GM20431 (cell line): ENCODE measurements around the gene GHDC.
"Not testable (repeated sequence)": the region's sequence is repeated elsewhere in the genome, so short reads cannot be mapped to it uniquely, and the experiment has no call there.

ENCODE experiments used
- in situ Hi-C: fragments of 300-500 bp; cut with MseI, MboI; formaldehyde crosslinking; loops from one replicate; pipeline ENCODE4 v1.15.0; 2020; ENCODE audit warnings: low sequenced_read_pairs; ENCODE audit not compliant: unreplicated experiment

The GHDC gene, protein sequence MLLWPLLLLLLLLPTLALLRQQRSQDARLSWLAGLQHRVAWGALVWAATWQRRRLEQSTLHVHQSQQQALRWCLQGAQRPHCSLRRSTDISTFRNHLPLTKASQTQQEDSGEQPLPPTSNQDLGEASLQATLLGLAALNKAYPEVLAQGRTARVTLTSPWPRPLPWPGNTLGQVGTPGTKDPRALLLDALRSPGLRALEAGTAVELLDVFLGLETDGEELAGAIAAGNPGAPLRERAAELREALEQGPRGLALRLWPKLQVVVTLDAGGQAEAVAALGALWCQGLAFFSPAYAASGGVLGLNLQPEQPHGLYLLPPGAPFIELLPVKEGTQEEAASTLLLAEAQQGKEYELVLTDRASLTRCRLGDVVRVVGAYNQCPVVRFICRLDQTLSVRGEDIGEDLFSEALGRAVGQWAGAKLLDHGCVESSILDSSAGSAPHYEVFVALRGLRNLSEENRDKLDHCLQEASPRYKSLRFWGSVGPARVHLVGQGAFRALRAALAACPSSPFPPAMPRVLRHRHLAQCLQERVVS

DNA sequence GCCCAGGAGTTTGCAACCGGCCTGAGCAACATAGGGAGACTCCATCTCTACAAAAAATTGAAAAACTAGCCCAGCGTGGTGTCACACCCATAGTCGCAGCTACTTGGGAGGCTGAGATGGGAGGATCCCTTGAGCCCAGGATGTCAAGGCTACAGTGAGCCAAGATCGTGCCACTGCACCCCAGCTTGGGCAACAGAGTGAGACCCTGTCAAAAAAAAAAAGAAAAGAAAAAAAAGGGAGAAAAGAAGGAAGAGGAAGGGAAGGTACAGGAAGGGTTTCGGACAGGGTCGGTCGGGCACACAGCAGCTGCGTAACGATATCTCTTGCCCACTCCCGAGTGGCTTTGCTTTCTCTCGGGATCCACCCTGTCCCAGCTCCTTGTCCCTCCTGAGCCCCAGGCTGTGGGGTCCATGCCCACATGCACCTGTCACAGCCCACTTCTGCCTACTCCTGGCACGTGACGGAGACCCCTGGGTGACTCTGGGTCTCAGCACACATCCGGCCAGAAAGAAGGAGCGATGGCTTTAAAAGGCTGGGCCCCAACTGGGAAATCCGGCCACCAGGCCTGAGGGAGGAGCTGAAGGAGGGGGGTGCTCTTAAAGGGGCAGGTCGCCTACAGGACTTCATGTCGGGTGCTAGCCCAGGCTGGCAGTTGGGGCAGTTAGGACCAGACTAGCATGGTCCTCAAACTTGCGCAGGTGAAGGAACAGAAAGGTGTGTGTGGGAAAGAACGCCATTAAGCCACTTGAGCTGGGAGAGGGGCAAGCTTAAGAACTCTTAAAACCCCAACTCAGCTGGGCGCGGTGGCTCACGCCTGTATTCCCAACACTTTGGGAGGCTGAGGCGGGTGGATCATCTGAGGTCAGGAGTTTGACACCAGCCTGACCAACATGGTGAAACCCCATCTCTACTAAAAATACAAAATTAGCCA, at the start of gene GHDC:
Gene GHDC, minus strand, starts transcription at position 526 of the 931 bp plus-strand sequence. CDS start 913 bp downstream, outside the sequence.
- in situ Hi-C loops, result no loop called here

DNA sequence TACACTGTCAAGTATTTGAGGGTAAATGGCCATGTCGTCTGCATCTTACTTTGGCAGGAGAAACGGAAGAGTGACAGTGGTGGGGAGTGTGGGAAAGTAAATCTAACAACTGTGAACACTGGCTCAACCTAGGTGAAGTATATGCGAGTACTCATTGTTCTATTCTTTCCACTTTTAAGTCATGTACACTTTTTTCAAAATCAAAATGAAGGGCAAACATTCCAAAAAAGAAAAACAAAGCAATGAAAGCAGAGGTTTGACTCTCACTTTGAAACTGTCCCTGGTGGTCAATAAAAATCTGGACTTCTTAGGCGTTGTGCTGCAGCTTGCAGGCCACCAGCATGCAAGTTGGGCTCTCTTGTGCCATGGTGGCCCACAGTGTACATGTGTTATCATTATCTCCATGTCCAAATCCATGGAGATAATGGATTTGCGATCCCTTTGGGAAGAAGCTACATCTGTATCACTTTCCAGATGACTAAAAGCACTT, 49.2 kb upstream of the GHDC start:
- in situ Hi-C loops, result no loop called here

DNA sequence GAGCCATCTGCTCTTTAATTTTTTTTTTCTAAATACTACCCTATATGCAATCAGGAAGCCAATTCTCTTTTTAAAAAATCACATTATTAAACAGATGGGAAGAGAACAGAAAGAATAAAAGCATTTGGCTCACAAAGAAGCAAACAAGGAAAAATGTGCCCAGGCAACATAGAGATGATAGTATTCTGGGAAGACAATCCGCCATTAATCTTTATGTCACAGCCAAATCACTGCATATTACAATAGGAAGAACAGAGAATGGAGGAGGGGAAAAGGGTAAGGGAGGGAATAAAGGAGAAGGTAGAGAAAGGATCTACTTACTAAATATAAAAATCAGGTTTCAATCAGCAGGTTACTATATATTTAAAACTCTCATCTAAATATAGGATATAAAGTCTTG, 47.6 kb upstream of the GHDC start:
- in situ Hi-C loops, result no loop called here

DNA sequence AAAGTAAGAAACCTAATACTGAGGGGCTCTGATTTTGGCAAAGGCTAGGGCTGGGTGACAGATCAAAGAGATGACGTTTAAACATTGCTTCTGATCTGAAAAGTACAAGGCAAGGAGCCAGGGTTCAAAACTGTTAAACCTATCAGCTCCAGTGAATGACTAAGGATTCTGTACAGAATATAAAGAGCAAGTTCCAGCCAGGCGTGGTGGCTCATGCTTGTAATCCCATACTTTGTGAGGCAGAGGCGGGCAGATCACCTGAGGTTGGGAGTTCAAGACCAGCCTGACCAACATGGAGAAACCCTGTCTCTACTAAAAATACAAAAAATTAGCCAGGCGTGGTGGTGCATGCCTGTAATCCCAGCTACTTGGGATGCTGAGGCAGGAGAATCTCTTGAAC, 46.6 kb upstream of the GHDC start:
- in situ Hi-C loops, result not testable (repeated sequence)

DNA sequence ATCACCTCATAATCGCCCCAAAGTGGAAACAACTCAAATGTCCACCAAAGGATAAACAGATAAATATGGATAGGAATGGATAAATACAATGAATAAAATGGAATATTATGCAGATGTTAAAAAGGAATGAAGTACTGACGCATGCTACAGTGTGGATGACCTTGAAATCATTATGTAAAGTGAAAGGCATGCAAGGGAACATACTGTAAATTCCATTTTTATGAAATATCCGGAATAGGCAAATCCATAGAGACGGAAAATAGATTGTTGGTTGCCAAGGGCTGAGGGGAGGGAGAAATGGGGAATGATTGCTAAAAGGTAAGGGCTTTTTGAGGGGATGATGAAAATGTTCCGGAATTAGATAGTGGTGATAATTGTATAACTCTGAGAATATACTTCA, 45.9 kb upstream of the GHDC start:
- in situ Hi-C loops, result no loop called here

DNA sequence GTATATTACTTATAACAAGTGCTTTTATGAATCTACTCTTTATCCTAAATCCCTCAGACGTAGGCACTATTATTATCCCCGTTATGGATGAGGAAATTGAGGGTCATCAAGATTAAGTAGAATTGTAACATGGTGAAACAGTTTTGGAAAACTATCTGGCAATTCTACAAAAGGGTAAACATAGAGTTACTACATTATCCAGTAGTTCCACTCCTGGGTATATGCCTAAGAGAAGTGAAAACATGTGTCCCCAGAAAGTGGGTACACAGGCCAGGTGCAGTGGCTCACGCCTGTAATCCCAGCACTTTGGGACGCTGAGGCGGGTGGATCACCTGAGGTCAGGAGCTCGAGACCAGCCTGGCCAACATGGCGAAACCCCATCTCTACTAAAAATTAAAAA, 45.3 kb upstream of the GHDC start:
- in situ Hi-C loops, result not testable (repeated sequence)

DNA sequence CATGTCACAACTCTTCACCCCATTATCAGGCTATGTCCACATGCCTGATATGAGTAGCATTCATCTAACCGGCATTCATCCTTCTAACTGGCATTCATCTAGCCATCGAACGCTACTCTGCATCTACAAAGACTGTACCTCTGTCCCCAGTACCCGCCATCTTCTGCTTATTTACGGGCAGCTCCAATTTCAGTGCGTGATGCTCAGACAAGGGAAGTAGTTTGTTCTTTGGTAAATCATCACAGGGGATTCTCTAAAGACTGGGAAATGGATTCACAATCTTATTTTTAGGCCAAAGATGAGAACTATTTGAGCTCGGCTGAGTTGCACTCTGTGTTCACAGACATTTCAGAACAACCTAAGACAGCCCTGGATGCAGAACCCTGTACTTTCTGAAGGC, 42.5 kb upstream of the GHDC start:
- in situ Hi-C loops, result no loop called here

DNA sequence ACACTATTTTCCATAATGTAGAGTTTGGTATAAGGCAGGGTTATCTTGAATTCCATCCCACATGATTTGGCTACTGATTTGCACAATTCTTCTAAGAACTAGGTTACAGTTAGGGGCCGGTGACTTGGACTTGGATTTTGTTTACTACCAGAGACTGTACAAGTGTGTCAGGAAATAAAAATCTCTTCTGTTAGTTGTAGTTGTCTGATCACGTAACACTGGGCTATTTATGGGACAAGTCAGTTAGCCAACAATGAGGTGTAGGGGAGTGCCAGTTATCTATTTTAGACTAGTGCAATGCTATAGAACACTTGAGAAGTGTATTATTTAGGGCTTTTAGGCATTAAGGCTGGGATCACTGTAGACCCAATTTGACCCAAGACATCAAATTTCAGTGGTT, 39.7 kb upstream of the GHDC start:
- in situ Hi-C loops, result no loop called here

DNA sequence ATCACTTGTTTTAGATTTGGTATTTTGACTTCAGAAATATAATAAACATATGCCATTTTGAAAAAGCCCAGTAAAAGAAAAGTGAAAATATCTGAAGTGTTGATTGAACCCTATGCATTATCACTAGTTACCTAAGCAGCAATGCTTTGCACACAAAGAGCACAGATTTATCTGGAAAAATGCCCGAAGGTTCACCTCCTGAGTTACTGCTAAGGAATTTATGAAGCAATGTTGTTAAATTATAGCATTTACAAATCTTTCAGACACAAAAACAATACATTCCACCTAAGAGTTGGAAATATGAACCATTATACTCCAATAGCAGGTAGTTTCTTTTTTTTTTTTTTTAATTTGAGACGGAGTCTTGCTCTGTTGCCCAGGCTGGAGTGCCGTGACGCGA, 38.9 kb upstream of the GHDC start:
- in situ Hi-C loops, result no loop called here

DNA sequence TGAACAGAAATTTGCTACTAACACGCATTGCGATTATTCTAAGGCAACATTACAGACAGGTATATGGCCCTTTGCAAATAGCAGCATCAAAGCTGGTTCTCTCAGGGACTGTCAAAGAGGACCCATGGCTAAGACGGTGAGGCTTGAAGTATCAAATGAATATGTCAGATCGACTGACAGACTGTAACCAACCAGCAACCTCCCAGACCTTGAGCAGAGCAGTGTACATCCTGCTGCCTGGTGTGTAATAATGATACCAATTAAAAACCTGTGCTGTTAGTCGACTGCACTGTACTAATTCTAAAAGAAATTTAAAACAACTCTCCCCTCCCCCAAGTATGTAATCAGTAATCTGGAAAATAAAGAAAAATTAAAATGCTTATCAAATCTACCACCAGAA, 35.9 kb upstream of the GHDC start:
- in situ Hi-C loops, result no loop called here

DNA sequence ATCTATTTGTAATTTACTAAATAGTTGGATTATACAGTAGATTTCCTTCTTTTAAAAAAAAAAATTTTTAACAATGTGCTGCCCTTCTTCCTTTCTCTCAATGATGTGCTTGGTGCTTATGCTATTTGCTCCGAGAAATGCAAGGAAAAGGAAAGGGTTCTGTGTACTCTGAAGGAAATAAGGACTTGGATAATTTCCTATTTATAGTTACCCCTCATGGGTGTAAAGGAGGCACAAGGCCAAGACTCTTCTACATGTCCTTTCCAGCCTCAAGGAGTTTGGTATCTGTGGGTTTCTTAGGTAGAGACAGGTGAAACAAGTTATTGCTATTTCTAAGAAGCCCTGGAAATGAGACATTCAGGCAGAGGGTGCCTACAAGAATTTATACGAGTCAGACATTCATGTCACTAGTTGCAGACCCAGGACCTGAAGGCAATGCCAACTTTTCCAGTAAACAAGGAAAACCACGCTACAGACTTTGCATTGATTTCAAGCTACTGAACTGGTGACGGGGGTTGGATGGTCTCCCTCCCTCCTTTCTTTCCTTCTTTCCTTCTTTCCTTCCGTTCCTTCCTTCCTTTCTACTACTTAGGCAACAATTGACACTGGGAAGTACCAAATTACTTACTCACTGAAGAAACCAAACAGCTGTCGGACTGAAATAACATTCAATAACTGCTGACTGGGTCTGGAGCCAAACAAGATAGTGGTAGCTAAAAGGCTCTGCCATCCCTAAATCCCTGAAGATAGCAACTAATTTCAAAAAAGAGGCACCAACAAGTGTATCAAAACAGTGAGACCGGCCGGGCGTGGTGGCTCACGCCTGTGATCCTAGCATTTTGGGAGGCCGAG, 33.8 kb upstream of the GHDC start:
- in situ Hi-C loops, result no loop called here

DNA sequence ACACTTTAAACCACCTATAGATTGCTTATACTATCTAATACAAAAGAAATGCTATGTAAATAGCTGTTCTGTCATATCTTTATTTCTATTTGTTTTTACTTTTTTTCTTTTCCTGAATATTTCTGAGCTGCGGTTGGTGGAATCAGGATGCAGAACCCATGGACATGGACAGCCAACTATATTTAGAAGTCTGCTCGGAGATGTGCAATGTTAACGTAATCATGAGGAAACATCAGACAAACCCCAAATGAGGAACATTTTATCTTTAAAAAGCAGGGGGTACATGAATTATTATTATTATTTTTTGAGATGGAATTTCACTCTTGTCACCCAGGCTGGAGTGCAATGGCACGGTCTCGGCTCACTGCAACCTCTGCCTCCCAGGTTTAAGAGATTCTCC, 31.4 kb upstream of the GHDC start:
- in situ Hi-C loops, result no loop called here

DNA sequence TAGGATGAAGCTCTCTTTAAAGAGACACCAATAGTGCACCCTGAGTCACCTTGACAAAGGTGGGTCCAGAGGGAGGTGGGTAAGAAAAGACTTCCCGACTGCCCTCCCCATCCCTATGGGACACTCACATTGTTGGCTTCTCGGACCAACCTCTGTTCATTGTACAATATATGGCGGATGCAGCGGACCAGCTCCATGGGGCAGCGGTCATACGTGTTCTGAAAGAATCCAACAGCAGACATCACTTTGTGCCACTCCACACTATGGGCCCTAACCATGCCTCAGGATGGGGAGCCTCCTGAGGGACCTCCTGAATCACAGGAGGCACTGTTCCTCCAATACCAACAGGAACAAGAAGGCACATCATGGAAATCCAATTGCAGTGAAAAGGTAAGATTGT, 30.4 kb upstream of the GHDC start:
- in situ Hi-C loops, result loop anchor here (25.0 kb wide), 1 partner anchor 188 kb away; the partner anchor contains the start of gene CAVIN1

DNA sequence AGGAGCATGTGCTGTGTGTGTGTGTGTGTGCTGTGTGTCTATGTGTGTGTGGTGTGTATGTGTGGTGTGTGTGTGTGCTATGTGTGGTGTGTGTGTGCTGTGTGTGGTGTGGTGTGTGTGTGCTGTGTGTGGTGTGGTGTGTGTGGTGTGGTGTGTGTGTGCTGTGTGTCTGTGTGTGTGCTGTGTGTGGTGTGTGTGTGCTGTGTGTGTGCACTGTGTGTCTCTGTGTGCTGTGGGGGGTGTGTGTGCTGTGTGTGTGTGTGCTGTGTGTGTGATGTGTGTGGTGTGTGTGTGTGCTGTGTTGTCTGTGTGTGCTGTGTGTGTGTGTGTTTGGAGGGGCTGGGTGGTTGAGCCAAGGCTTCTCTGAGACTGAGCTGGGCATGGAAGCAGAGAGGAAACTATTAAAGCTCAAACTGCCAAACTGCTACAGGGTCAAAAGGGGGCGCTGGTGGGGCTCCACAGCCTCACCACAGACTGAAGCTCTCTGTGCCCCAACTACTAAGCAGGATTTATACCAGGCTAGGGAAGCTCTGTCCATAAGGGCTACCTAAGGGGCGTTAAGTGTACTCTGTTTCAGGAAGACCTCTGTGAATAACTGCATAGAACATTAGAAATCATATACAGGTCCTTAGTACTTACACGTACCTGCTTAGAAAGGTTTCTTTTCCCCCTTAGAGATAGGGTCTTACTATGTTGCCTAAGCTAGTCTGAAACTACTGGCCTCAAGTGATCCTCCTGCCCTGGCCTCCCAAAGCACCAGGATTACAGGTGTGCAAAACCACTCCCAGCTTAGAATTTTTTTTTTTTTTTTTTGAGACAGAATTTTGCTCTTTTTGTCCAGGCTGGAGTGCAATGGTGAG, 27.8 kb upstream of the GHDC start:
- in situ Hi-C loops, result loop anchor here (25.0 kb wide), 1 partner anchor 190 kb away; the partner anchor contains the start of gene CAVIN1

DNA sequence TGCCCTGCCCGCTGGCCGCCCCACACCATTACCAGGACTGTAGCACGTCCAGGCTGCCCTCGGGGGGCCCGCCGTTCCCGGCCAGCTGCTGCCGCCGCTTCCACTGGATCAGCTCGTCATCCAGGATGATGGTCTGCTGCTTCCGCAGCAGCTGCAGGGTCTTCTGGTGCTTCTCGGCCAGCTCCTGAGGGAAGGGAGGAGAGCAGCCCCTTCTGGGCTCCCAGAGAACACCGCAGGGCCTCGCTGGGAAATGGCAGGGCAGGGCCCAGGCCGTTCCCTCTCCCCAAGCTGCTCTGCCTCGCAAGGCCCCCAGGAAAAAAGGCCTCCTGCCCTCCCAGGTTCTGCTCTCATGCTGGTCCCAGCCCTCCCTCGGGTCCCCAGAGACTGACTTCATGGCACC, 25.0 kb upstream of the GHDC start:
- in situ Hi-C loops, result loop anchor here (25.0 kb wide), 1 partner anchor 193 kb away; the partner anchor contains the start of gene CAVIN1

DNA sequence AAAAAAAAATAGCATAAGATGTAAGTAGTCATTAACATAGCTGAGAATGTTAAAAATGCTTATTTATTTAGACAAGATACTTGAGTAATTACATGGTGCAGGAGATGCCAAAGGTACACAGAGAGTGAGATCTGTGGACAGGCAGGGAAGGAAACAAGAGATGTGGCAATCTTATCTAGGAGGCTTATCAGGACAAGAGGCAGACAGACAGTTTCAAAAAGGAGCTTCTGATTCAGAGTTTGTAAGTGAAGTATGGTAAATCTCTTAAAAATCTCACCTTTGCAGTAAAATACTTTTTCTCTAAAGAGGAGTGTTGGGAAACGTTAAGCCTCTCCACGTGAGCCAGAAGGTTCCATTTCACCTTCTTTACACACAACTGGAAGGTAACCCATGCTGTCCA, 19.9 kb upstream of the GHDC start:
- in situ Hi-C loops, result loop anchor here (25.0 kb wide), 1 partner anchor 198 kb away; the partner anchor contains the start of gene CAVIN1

DNA sequence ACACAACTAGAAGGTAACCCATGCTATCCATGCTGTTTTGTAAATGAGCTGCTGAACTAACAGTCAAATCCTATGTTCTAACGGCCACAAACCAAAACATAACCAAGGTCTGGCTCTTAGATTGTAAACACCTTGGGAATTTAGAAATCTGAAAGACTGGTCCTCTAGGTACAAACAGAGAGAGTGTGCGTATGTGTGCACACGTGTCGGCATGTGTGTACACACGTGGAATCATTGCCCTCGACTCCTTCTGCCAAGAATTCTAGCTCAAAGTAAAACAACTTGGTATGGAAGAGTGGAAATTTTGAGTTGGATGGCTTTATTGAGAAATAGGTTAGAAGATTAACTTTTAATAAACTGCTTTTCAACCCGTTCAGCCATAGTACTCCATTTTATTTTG, 18.1 kb upstream of the GHDC start:
- in situ Hi-C loops, result loop anchor here (25.0 kb wide), 1 partner anchor 200 kb away; the partner anchor contains the start of gene CAVIN1

DNA sequence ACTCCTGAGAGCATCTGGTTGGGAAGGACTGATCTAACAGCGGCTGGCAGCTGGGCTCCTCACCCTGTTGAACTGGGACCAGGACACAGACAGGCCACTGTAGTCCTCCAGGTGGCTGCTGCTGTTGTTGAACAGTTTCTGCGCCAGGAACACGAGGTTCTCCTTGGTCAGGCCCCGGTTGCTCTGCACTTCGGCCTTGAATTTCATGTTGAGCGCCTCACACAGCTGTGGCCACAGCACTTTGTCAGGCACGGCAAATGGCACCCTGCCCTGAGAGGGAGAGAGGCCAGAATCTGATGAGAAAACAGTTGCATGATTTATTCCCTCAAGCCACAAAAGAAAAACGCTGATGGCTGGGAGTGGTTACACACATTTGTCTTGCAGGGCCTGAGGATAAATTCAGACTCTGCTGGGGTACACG, 17.6 kb upstream of the GHDC start:
- in situ Hi-C loops, result loop anchor here (25.0 kb wide), 1 partner anchor 200 kb away; the partner anchor contains the start of gene CAVIN1
